ENCODE results near the gene GRIP1.
A peak's percentile ranks its signal among the peaks of the same experiment; 100 is the strongest.

Gene GRIP1

GRCh38 chr12:66365718-66366490, 313.0 kb downstream of the GRIP1 start:
- DNase-seq: no peak

- no peak for DNase-seq
Observed at GRCh38 chr12:66361703-66362102, 317.2 kb downstream of the GRIP1 start.

GRCh38 chr12:66359300-66359699, 319.6 kb downstream of the GRIP1 start:
- DNase-seq: no peak

- no peak for DNase-seq
Observed at GRCh38 chr12:66354291-66354690, 324.6 kb downstream of the GRIP1 start.

DNA sequence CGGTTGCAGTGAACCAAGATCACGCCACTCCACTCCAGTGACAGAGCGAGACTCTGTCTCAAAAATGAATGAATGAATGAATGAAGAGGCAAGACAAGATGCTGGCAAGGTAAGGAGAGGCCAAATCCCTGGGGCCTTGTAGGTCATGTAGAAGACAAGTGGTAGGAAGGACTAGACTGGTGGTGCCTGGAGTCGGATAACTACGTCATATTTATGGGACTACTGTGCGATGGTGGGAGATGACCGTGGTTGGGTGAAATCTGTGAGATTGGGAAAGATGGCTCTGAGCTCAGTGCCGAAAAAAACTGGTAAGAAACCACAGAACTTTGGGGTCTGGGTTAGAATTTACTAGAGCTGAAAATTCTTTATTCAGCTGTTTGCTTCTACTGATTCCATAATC, 326.0 kb downstream of the GRIP1 start:
- no peak for DNase-seq

- DNase-seq: peak; percentile 3
Observed at GRCh38 chr12:66352197-66352596, 326.7 kb downstream of the GRIP1 start.

DNA sequence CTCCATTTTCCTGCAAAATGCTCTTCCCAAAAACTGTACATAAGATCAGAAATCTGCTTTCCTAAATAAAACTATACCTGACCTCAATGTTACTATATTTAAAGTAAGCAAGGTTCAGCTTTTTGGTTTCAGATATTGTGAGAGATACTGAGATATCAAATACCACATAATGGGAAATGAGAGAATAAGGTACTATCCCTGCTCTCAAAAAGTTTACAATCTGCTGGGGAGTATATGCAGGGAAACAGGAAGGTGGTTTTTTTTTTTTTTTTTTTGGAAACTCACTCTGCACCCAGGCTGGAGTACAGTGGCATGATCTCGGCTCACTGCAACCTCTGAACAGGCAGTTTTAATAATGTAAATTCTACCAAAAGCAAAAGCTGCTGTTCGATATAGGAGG, 327.6 kb downstream of the GRIP1 start:
- no peak for DNase-seq

GRCh38 chr12:66345956-66346355, 332.9 kb downstream of the GRIP1 start:
- no peak for DNase-seq

DNA sequence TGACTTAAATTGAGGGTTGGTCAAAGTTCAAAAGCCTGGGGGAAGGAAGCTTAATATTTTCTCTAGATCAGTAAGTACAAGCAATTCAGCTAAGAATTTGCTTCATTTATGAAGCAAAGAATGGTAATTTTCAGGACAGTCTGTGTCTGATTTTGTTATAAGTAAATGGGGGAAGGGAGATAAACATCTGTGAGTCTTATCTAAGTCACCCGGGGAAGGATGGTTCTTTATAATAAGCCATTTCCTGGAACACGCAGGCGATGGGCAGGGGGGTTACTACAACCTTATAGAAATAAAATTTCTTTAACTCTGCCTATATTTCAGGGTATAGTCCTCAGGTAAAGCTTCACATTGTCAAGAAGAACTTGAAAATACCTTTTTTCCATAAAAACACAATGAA, 333.7 kb downstream of the GRIP1 start:
- DNase-seq: no peak

- no peak for DNase-seq
Observed at GRCh38 chr12:66341126-66341525, 337.8 kb downstream of the GRIP1 start.

DNA sequence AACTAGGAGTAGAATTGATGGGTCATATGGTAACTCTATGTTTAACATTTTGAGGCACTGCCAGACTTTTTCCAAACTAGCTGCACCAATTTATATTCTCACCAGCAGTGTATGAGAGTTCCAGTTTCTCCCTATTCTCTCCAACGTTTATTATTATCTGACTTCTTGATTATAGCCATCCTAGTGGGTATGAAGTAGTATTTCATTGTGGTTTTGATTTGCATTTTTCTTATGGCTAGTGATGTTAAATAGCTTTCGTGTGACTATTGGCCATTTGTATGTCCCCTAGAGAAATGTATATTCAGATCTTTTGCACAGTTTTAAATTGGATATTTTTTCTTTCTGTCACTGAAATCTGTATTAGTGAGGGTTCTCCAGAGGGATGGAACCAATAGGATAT, 338.7 kb downstream of the GRIP1 start:
- no peak for DNase-seq

GRCh38 chr12:66337381-66338010, 341.4 kb downstream of the GRIP1 start:
- no peak for DNase-seq

- DNase-seq: no peak
Observed at GRCh38 chr12:66335746-66336145, 343.1 kb downstream of the GRIP1 start.

- no peak for DNase-seq
Observed at GRCh38 chr12:66331814-66332213, 347.1 kb downstream of the GRIP1 start.

GRCh38 chr12:66331016-66331415, 347.9 kb downstream of the GRIP1 start:
- no peak for DNase-seq

DNA sequence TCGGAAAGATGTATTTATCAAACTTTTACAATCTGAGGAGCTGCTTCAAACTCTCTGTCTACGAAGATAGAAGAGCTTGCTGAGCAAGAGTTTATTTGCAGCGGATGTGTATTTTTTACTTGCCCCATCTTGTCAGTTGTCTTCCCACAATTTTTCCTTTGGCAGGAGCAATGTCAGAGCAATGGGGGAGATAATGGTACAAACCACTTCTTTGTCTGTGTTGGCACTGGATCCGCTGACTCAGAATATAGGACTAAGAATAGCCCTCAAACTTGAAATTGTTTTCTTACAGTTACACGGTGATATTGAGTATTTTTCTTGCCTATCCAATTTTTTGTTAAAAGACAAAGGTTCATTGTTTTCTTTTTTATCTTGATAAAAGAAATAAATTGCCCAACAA, 348.9 kb downstream of the GRIP1 start:
- DNase-seq: no peak

DNA sequence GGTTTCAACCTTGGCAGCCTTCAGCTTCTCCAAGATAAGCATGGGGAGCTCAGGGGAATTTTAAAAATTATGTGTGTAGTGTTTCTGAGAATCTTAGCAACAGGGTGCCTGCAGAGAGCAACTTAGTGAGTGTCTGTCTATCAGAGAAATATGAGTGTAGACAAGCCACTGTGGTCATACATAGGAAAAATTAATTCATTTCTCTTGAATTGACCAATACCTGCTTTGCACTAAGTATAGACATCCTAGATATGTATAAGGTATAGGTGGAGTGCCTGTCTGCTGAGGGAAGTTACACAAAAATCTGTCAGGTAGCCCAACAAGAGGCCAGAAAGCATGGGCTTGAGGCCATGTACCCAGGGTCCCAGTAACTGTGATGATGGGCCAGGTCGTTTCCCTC, 355.9 kb downstream of the GRIP1 start:
- no peak for DNase-seq

- no peak for DNase-seq
Observed at GRCh38 chr12:66321435-66321834, 357.4 kb downstream of the GRIP1 start.

DNA sequence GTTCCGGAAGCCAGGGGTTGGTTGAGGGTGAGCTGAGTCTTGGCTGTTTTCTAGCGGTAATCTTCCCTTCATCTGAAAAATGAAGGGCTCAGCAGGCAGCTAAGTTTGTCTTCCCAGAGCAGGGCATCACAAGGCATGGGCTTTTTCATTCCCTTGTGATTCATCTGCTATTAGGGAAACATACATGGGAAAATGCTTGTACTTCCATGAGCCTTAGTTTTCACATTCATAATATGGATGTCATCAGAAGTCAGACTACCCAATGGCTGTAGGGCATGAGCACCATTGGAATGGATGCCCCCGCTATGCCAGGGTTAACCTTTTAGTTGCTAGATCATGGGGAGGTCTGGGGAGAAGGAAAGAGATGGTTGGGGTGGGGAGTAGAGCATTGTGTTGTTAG, 357.9 kb downstream of the GRIP1 start:
- no peak for DNase-seq

DNA sequence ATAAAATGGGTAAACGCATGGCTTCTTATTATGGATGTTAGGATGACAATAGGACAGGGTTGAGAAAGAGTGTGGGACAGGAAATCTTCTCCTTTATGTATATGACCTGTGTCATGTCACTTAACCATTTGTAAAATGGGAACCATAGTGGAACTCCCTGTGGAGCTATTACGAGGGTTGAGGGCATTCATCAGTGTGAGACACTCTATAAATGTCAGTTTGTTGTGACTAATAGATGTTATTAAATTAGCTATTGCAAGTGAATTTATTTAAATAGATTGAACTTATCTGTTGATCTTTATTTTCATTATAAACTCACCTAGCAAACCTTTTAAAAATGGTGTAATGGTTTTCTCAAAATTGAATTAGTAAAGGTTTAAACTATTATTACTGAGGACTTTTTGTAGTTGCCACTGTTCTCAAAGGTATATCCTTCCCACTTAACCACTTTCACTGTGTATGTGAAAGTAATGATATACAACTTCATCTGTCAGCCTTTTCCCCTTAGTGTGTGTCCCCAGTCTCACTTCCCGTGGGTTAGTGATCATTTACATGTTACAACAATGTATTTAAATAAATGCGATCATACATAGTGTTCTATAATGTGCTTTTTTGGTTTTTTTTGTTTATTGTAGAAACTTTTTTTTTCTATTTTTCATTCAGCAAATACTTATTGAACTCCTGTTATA, 359.5 kb downstream of the GRIP1 start:
- no peak for DNase-seq

DNA sequence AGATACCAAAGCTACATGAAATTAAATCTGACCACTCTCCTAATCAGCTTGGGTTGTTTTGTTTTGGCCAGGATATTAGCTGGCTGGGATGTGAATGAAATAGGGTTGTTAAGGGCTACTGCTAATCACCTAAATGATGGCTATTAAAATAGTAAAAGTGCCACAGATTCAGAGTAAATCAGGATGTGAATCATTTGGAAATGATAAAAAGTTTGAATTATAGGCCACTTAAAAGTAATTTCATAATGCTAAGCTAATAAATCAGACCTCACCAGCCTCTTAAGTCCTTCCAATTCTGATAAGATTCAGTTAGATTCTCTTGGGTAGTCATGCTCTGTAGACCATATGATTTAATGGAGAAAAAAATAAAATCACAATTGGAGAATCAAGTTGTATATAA, 364.6 kb downstream of the GRIP1 start:
- no peak for DNase-seq

DNA sequence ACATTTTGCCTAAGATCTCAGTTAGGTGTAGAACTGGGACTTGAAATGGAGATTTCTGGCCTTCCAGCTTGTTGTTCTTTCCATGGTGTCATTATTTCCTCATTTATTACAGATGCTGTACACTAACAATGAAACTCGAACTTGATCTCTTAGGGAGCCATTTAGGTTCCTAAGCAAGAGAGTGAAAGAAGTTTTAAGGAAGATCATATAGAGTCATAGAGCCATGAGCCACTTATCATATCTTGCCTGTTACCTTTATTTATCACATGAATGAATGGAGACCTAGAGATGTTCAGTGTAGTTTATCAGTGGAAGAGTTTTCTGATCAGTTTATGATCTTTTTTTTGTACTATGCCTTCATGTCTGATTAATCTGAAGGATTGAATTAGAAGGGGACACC, 366.7 kb downstream of the GRIP1 start:
- DNase-seq: no peak

DNA sequence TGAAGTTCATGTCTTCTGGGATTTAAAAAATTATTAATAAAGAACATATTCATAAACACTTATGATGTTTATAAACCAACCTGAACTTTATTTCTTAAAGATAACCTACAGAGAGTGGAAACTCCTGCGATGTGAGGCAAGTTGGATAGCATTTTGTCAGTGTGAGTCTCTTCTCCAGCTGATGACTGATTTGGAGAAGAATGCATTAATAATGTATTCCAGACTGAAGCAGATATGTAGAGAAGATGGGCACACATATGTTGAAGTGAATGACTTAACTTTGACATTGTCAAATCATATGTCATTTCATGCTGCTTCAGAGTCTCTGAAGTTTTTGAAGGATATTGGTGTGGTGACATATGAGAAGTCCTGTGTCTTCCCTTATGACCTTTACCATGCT, 369.3 kb downstream of the GRIP1 start:
- no peak for DNase-seq

DNA sequence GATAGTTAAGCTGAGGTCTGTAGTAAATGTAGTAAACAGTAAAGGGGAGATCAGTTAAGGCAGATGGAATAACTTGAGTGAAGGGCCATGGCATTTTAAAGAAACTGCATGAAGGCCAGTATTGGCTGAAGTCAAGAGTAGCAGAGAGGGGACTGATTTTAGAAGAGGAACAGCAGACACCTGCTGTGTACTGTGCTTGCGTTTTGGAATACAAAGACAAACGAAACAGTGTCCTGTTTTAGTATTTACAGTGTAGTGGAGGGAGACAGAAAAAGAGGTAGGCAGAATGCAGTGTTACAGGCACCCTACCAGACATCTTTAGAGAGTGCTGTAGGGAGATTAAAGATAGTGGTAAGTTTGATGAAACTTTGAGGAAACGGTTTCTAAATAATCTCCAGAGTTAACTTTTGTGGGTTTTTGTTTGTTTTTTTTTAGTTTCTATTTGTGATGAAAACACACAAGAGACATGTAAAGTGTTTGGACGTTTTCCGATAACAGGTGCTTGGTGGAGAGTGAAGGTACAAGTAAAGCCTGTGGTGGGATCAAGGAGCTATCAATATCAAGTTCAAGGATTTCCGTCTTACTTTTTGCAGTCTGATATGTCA, 374.5 kb downstream of the GRIP1 start:
- no peak for DNase-seq

Data from NCI-H2227 treated with DMSO at 0.1 percent for 48 hours (cell line).